HEK293 (cell line): Measurements from ENCODE around the gene PRKAR2B.

Source experiments
- BCL11A ChIP-seq: fragments of 450-650 bp; formaldehyde crosslinking; IDR thresholded peaks from 2 replicates; pipeline ENCODE4 v1.5.1; 2016; ENCODE audit warnings: low read depth, missing biosample characterization, missing genetic modification characterization
- FEZF1 ChIP-seq: fragments of 450-650 bp; formaldehyde crosslinking; IDR thresholded peaks from 2 replicates; pipeline ENCODE4 v1.5.1; 2016; ENCODE audit warnings: missing biosample characterization, missing genetic modification characterization
- KLF7 ChIP-seq: fragments of 450-650 bp; formaldehyde crosslinking; IDR thresholded peaks from 2 replicates; pipeline ENCODE4 v1.5.1; 2016; ENCODE audit warnings: missing biosample characterization, missing genetic modification characterization, borderline replicate concordance
- MEIS1 ChIP-seq: sonication (generic); formaldehyde crosslinking; IDR thresholded peaks from 2 replicates; pipeline ENCODE4 v1.8.1; 2022; ENCODE audit warnings: missing genetic modification reagents, mild to moderate bottlenecking, borderline replicate concordance
- ZBTB10 ChIP-seq: fragments of 450-650 bp; formaldehyde crosslinking; IDR thresholded peaks from 2 replicates; pipeline ENCODE4 v1.5.1; 2016; ENCODE audit warnings: missing biosample characterization, missing genetic modification characterization
- ZBTB17 ChIP-seq: fragments of 450-650 bp; formaldehyde crosslinking; IDR thresholded peaks from 2 replicates; pipeline ENCODE4 v1.5.1; 2016; ENCODE audit warnings: missing biosample characterization, missing genetic modification characterization
- ZBTB26 ChIP-seq: fragments of 450-650 bp; formaldehyde crosslinking; optimal IDR thresholded peaks from 2 replicates; pipeline ENCODE3; 2016; ENCODE audit warnings: missing biosample characterization, mild to moderate bottlenecking, missing genetic modification characterization
- ZFHX2 ChIP-seq: fragments of 450-650 bp; formaldehyde crosslinking; conservative IDR thresholded peaks from 2 replicates; pipeline ENCODE4 v1.5.1; 2016; ENCODE audit warnings: missing biosample characterization, missing genetic modification characterization
- ZIC2 ChIP-seq: fragments of 450-650 bp; formaldehyde crosslinking; IDR thresholded peaks from 2 replicates; pipeline ENCODE4 v1.5.1; 2016; ENCODE audit warnings: missing biosample characterization, missing genetic modification characterization
- ZNF112 ChIP-seq: fragments of 450-650 bp; formaldehyde crosslinking; IDR thresholded peaks from 2 replicates; pipeline ENCODE4 v1.5.0; 2017; ENCODE audit warnings: missing biosample characterization, missing genetic modification characterization
- ZNF121 ChIP-seq: fragments of 450-650 bp; formaldehyde crosslinking; IDR thresholded peaks from 2 replicates; pipeline ENCODE4 v1.5.1; 2016; ENCODE audit warnings: missing biosample characterization, missing genetic modification characterization
- ZNF18 ChIP-seq: fragments of 450-650 bp; formaldehyde crosslinking; IDR thresholded peaks from 2 replicates; pipeline ENCODE4 v1.5.1; 2016; ENCODE audit warnings: missing biosample characterization, missing genetic modification characterization
- ZNF23 ChIP-seq: fragments of 450-650 bp; formaldehyde crosslinking; IDR thresholded peaks from 2 replicates; pipeline ENCODE4 v1.5.1; 2016; ENCODE audit warnings: missing biosample characterization, missing genetic modification characterization, borderline replicate concordance
- ZNF280D ChIP-seq: fragments of 450-650 bp; formaldehyde crosslinking; IDR thresholded peaks from 2 replicates; pipeline ENCODE4 v1.5.1; 2016; ENCODE audit warnings: missing biosample characterization, missing genetic modification characterization
- ZNF37A ChIP-seq: fragments of 450-650 bp; IDR thresholded peaks from 2 replicates; pipeline ENCODE4 v1.5.1; 2018; ENCODE audit warnings: missing biosample characterization, missing genetic modification characterization
- ZNF426 ChIP-seq: fragments of 450-650 bp; formaldehyde crosslinking; IDR thresholded peaks from 2 replicates; pipeline ENCODE4 v1.5.1; 2017; ENCODE audit warnings: missing biosample characterization, missing genetic modification characterization, mild to moderate bottlenecking, inconsistent platforms, moderate library complexity
- ZNF501 ChIP-seq: fragments of 450-650 bp; formaldehyde crosslinking; IDR thresholded peaks from 2 replicates; pipeline ENCODE4 v1.5.1; 2016; ENCODE audit warnings: missing biosample characterization, missing genetic modification characterization
- ZNF555 ChIP-seq: fragments of 450-650 bp; formaldehyde crosslinking; conservative IDR thresholded peaks from 2 replicates; pipeline ENCODE4 v1.5.1; 2017; ENCODE audit warnings: missing biosample characterization, mild to moderate bottlenecking, missing genetic modification characterization, inconsistent platforms
- ZNF558 ChIP-seq: fragments of 450-650 bp; formaldehyde crosslinking; IDR thresholded peaks from 2 replicates; pipeline ENCODE4 v1.5.1; 2016; ENCODE audit warnings: missing biosample characterization, missing genetic modification characterization
- ZNF561 ChIP-seq: fragments of 450-650 bp; IDR thresholded peaks from 2 replicates; pipeline ENCODE4 v1.5.1; 2018; ENCODE audit warnings: missing biosample characterization, missing genetic modification characterization, borderline replicate concordance
- ZNF626 ChIP-seq: fragments of 450-650 bp; sonication (Bioruptor Pico); formaldehyde crosslinking; IDR thresholded peaks from 2 replicates; pipeline ENCODE4 v1.5.1; 2018; ENCODE audit warnings: missing biosample characterization, missing genetic modification characterization, inconsistent platforms
- ZNF639 ChIP-seq: fragments of 450-650 bp; formaldehyde crosslinking; IDR thresholded peaks from 2 replicates; pipeline ENCODE4 v1.5.1; 2016; ENCODE audit warnings: missing biosample characterization, missing genetic modification characterization
- ZSCAN16 ChIP-seq: fragments of 450-650 bp; formaldehyde crosslinking; IDR thresholded peaks from 2 replicates; pipeline ENCODE4 v1.5.1; 2016; ENCODE audit warnings: missing biosample characterization, missing genetic modification characterization
- TF ChIP-seq, protein P1 (sequence below): fragments of 450-650 bp; formaldehyde crosslinking; IDR thresholded peaks from 2 replicates; pipeline ENCODE4 v1.5.1; 2017; ENCODE audit warnings: missing biosample characterization, missing genetic modification characterization
- TF ChIP-seq, protein P2 (sequence below): fragments of 450-650 bp; formaldehyde crosslinking; IDR thresholded peaks from 2 replicates; pipeline ENCODE4 v1.5.1; 2016; ENCODE audit warnings: missing biosample characterization, missing genetic modification characterization

PRKAR2B gene

DNA sequence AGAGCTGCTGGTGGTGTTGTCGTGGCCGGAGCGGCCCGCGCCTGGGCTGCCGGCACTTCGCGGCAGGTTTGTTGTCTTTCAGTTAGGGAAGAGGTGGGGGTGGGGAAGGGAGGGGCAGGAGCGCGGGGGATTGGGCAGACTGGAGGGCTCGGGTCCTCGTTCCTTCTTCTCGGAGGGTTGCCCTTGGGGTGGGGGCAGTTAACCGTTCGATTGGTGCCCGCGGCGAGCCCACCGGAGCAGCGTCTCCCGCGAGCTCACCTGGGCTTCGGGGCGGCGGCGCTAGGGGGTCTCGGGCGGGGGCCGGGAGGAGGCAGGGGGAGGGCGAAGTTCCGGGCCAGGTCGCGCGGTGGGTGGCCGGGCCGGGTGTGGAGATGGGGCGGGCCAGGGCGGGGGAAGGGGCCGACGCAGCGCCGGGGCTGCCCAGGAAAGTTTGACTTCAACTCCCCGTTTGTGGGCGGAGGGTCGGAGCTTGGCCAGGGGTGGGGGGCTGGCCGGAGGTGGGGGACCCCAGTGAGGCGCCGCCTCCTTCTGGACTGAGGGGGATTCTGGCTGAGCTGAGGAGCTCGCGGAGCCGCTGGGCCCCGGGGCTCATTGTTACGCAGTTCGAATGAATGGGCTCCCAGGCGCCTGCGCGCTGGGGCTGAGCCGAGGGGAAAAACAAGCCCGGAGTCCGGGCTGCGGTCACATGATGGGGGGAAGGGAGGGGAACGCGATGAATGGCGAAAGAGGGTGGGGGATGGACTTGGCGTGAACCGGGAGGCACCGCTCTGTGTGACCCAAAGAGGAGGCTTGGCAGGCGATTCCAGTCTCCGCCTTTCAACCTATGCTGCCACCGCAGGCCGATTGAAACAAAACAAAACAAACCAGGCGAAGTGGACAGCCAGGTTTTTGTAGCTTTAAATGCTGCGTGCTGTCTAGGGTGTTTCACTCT is 124.9 kb downstream of the PRKAR2B start (continued):
- TF ChIP-seq ZNF426 (tag by site-specific recombination) (no peak), ZNF639 (peak; percentile 78), ZBTB17 (tag by site-specific recombination) (peak; percentile 88; the same call in 1 of the 2 replicates), ZIC2 (peak; percentile 46; the same call in 1 of the 2 replicates), ZBTB10 (tag by site-specific recombination) (peak; percentile 75), ZBTB26 (tag by site-specific recombination) (peak; percentile 24), ZNF18 (tag by site-specific recombination) (peak; percentile 77), ZNF626 (no peak), ZNF121 (tag by site-specific recombination) (no peak), ZNF561 (tag by site-specific recombination) (peak; percentile 46; the same call in 1 of the 2 replicates), KLF7 (peak; percentile 39; the same call in 1 of the 2 replicates), ZSCAN16 (tag by site-specific recombination) (no peak), BCL11A (tag by site-specific recombination) (peak; percentile 87), ZNF555 (tag by site-specific recombination) (no peak), ZNF280D (tag by site-specific recombination) (no peak), ZNF558 (tag by site-specific recombination) (no peak), ZNF23 (tag by site-specific recombination) (no peak), MEIS1 (CRISPR knock-in tag) (no peak), ZNF501 (tag by site-specific recombination) (peak; percentile 41; the same call in 1 of the 2 replicates), ZFHX2 (tag by site-specific recombination) (peak; percentile 20; the same call in 1 of the 2 replicates), ZNF112 (tag by site-specific recombination) (no peak), FEZF1 (tag by site-specific recombination) (peak; percentile 44), ZNF37A (tag by site-specific recombination) (no peak)
- TF ChIP-seq, protein P1, sequence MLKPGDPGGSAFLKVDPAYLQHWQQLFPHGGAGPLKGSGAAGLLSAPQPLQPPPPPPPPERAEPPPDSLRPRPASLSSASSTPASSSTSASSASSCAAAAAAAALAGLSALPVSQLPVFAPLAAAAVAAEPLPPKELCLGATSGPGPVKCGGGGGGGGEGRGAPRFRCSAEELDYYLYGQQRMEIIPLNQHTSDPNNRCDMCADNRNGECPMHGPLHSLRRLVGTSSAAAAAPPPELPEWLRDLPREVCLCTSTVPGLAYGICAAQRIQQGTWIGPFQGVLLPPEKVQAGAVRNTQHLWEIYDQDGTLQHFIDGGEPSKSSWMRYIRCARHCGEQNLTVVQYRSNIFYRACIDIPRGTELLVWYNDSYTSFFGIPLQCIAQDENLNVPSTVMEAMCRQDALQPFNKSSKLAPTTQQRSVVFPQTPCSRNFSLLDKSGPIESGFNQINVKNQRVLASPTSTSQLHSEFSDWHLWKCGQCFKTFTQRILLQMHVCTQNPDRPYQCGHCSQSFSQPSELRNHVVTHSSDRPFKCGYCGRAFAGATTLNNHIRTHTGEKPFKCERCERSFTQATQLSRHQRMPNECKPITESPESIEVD (tag by site-specific recombination) = peak; percentile 29; the same call in 1 of the 2 replicates
- TF ChIP-seq, protein P2, sequence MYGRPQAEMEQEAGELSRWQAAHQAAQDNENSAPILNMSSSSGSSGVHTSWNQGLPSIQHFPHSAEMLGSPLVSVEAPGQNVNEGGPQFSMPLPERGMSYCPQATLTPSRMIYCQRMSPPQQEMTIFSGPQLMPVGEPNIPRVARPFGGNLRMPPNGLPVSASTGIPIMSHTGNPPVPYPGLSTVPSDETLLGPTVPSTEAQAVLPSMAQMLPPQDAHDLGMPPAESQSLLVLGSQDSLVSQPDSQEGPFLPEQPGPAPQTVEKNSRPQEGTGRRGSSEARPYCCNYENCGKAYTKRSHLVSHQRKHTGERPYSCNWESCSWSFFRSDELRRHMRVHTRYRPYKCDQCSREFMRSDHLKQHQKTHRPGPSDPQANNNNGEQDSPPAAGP (tag by site-specific recombination) = peak; percentile 76
